GM19395 (cell line): ENCODE measurements around the gene THEM4.

Source experiments
- ATAC-seq: cut with Tn5 transposase; IDR thresholded peaks from one replicate; pipeline ENCODE4 v1.9.1; 2021; ENCODE audit warnings: mild to moderate bottlenecking, moderate library complexity; ENCODE audit not compliant: unreplicated experiment

THEM4 gene

DNA sequence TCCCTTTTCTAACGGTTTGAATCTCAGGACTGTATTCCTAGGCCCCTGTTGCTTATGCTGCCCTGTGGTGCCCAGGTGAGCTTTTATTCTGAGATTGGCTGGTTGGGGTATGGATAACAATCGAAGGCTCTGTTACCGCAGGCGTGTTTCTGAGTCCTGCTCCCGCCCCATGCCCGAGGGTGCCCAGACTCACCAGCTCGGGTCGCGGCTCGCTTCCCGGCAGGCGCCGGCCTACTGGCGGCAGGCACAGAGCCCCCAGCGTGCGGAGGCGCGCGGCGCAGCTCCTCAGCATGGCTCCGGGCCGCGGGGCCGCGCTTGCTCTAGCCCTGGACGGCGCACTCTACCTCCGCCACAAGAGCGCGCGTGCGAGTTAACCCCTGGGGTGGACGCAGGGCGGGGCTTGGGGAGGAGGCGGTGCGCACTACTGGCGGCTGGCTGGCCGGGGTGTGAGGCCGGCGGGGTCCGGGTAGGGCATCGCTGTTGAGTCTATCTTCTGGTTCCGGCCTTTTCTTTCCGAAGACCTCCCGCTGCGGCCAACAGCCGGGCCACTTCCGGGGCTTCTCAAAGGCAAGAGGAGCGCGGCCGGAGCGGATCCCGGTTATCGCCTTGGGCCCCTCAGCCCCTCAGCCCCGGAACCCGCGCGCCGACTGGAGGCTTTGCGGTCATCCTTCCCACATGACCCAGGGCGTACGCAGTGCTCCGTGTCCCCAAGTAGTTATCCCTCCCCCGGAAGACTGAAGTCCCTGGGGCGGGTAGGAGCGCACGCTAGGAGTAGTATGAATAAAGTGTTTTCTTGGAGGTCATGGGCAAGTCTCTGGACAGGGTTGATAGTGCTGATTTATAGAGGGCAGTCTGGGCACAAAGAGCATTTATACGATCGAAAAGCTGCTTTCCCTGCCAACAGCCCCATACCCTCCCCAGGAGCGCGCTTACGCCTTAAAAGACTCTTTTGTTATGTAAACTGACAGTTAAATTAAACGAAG, at the start of gene THEM4:
Gene THEM4, minus strand, starts transcription at position 345 of the 983 bp plus-strand sequence. Its CDS starts 53 bp downstream, at position 292.
- ATAC-seq: peak; percentile 95

- ATAC-seq: no peak
These were observed 49.6 kb upstream of the THEM4 start for GRCh38 chr1:151958959-151959358.

- no peak for ATAC-seq
These were observed 47.7 kb upstream of the THEM4 start for GRCh38 chr1:151956957-151957497.

- ATAC-seq: no peak
These were observed 44.2 kb upstream of the THEM4 start for GRCh38 chr1:151953409-151954094.

- ATAC-seq: no peak
These were observed 43.5 kb upstream of the THEM4 start for GRCh38 chr1:151952811-151953210.

DNA sequence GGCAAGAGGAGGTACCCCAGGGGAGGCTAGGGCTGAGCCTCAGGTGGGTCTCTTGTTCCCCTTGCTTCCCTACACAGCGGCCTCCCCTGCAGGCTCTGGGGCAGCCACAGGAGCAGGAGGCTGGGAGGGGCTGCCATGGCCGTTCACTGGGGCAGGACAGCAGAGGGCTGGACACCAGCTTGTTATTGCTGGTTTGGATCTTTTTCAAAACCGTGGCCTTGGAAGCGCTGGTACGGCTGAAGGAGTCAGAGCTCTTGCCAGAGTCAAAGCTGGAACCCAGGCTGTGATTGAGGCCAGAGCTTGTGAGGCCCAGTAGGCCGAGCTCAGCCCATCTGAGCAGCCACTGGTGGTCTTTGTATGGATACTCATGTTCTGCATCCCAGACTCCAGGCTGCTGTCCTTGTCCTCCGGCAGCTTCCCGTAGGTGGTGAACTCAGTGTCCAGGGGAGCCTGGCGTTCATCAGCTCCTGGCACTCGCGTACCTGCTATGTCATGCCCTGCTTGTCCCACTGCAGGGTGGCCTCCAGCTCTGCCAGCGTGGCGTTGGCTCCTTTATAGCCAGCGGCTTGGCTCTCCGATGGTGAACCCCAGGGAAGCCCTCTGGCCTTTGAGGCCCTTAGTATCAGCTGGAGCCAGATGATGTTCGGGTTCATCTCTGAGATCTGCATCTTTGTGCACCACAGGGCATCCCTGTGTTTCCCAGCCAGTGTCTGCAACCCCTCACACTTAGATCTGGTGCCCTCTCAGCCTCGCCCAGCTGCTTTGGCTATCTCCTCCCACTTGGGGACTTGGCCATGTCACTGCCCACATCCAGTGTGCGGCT, 40.3 kb upstream of the THEM4 start:
- no peak for ATAC-seq

DNA sequence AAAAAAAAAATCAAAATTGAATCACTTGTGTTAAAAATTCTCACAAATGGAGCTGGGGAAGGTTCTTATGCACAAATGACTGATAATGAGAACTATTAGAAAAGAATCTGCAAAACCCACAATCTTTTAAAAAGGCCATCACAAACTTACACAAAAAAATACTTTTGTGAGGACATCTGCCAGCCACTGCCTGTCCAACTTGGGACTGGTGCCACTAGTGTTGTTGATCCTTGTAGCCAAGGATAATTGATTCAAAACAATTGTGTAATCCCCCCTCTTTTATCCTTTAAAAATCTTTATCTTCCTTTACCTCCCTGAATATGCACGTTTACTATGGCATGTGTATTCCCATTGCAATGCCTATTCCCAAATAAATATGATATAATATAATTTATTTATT, 39.2 kb upstream of the THEM4 start:
- ATAC-seq: no peak

DNA sequence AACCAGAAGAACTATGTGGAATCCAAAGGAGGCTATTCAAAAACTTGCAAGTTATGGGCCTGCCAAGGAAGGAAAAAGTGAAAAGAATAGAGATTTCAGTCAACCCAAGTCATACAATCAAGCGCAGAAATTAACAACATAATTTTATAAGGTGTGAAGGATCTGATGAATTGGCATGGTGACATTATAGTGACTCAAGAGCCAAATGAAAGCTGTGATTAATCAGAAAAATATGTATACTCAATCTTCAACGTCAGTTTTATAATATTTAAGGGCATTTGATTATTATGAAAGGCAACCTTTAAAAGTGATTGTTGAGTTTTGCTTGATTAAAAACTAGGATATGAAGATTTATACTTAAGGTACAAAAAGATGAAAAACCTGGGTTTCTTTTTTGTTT, 37.8 kb upstream of the THEM4 start:
- ATAC-seq: no peak

DNA sequence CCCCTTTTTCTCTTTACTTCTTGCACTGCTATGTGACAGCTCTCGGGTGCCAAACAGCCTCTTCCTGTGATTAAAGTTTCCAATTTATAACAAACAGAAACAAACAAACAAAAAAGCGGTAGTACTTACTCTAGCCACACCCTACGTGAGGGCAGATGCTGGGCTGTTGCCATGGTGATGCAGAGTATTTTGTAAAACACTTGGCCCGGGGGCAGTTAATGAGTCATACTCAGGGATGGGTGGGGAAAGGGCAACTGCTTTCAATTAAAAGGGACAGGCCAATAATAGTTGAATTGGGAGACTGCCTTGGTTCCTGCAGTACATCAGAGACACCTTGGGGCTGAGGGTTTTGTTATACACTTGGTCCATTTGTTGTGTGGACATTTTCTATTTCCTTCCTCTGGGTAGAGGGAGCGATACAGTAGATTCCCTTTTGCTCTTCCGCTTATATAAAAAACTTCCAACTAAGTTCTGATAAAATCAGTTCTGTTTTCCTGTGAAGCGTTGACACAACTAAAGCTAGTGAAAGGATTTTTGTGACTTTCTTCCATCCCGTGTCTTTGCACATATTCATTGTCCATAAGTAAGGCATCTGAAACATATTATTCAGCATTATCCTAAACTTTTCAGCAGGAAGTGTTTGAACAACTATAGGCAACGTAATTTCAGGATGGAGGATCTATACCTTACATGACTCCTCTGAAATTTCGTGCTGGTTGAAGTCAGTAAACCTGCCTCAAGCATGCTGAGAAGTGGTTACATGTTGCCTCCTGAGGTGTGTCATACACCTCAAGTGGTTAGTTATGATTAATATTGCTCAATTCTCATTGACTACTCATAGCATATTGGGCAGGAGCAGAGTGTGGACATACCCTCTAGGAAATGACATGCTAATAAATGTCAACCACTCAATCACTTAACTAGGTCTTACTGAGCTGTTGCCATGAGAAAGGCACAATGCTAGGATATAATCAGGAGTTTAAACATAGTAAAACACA, 36.7 kb upstream of the THEM4 start:
- no peak for ATAC-seq

DNA sequence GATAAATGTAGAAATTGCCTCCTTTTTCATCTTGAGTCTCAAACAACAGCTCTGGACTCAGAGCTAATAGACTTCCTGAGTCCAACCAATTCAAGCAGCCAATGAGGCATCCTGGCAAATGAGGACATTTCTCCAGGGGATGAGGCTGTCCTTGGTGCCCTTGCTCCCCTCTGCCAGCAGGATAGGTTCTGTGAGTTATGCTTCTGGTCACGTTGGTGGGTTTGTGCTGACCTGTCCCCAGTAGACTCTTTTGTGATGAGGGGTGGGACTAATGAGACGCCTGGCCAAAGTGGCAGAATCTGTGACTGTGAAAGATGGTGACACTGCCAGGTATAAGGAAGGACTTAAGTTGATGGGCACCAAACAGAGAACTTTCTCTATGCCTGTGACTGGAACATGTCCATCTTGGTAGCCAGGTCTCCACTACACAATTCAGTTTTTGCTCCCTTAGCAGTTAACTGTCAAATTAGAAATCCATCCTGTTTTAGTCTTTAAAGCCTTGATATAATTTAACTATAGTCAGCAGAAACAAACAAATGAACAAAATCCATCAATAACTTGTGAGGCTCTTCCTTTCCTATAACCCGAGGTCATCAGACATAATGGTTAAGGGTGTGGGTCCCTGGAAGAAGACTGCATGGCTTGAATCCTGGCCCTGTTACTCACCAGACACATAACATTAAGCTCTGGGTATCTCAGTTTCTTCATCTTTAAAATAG, 35.7 kb upstream of the THEM4 start:
- ATAC-seq: no peak

- no peak for ATAC-seq
These were observed 35.0 kb upstream of the THEM4 start for GRCh38 chr1:151944126-151944856.

DNA sequence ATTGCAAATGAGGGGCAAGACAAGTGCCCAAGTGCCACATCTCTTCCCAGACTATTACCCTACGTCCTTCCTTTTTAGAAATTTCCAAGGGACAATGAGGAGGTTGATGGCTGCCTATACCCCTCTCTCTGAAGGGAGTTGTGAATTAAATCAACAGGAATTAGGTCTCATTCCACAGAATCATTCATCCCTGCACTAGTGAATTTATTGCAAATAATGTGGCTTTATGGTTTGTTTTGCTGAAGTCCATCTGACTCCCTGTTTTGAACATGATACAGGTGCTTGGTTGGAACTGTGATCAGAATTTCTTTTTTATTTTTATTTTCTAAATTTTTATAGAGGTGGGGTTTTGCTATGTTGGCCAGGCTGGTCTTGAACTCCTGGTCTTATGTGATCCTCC, 34.3 kb upstream of the THEM4 start:
- ATAC-seq: no peak

- ATAC-seq: no peak
These were observed 33.6 kb upstream of the THEM4 start for GRCh38 chr1:151942882-151943281.

- ATAC-seq: no peak
These were observed 31.2 kb upstream of the THEM4 start for GRCh38 chr1:151940541-151940940.

DNA sequence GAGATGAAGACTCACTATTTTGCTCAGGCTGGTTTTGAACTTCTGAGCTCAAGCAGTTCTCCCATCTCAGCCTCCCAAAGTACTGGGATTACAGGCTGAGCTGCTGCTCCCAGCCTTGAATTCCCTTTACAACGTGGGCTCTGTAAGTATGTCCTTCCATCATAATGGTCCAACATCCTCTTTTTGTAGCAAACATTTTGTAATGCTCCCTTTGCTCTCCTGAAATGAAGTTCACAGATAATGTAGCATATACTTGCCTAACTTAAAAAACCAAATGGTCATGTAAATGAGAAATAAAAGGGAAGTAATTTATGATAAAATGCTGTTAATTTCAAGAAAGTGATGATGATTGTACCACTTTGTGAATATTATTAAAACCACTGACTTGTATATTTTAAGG, 30.5 kb upstream of the THEM4 start:
- ATAC-seq: no peak

GRCh38 chr1:151939141-151939540, 29.8 kb upstream of the THEM4 start:
- no peak for ATAC-seq

DNA sequence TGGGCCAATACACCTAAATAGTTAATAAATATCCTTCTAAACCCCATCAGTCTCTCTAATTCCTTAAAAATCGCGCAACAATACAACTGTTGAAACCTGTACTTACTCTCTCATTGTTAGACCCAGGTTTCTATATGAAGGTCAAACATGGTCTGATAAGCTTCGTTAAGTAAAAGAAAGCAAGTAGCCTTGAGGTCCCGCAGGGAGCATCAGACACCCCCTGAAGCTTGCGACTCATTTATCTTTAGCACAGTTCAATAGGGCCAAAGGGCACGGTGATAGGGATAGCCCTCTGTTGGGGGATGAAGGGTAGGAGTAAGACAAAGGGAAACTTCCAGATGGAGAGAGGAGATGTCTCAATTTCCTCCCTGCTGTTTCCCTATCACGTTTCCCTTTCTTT, 27.3 kb upstream of the THEM4 start:
- no peak for ATAC-seq

GRCh38 chr1:151935894-151936602, 26.7 kb upstream of the THEM4 start:
- ATAC-seq: no peak
